ENCODE results near the gene CTNND2.
"Not testable (repeated sequence)": the region's sequence is repeated elsewhere in the genome, so short reads cannot be mapped to it uniquely, and the experiment has no call there.

Gene CTNND2

DNA sequence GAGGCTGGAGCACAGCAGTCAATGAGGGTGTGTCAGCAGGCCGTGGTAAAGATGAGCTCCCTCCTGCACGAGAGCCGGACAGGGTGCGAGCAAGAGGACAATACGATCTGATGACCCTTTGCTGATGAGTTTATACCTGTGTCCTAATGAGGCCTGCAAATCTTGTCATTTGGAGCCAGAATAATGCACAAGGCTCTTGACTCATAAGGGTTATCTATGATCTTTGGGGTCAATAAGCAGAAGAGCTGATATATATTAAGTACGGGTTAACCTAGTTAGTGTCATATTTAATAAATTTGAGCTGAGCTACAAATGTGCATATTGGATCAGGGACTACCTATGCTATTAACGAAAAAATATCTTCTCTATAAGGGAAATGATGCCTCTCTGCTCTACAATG is 46.9 kb downstream of the CTNND2 start:
- DNase-seq (ENCODE audit: low read depth) = no peak

DNA sequence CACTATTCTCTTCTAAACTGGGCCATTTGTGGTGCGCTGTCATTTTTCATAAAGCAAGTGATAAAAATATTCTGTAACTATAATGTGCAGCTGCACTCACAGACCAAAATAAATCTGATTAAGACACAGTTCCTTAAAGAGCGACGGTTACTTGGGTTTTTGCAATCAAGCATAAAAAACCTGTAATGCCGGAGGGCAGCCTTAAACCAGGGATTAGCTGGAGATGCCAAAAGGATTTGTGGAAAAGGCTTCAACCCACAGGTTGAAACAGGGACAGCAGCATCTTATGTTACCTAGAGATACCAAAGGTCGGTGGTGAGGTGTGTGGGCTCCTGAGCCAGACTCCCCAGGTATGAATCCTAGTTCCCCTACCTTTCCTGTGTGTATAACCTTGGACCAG is 49.3 kb downstream of the CTNND2 start:
- no peak for DNase-seq (ENCODE audit: low read depth)

DNA sequence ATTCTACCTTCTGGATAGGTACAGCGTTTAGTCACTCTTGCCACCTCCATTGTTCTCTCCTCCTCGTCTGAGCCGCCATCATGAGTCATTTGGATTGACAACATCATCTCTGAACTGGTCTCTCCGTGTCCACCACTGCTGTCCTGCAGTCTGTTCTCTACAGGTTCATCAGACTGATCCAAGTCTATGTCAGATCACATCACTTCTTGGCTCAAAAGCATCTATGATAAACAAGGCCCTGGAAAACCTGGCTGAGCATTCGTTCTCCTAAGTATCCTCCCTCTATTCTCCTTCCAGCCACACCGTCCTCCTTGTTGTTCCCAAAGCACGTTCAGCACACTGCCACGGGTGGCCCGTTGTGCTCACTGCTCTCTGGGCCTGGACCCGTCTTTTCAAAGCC is 50.5 kb downstream of the CTNND2 start:
- no peak for DNase-seq (ENCODE audit: low read depth)

DNA sequence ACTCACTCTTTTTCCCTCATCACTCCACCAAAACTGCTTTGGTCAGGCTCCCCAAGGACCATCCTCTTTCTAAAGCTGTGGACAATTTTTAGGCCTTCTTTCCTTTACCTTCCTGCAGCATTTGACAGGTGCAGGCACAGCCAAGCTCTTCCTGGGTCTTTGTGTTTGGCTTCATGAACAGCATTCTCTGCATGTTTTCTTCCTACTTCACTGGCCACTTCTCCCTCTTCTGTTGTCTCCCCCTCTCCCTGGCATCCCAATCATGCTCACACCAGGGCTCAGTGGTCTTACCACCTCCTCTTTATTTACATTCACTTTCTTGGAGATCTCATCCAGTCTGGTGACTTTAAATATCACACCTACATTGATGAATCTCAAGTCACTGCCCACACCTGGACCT is 51.1 kb downstream of the CTNND2 start:
- no peak for DNase-seq (ENCODE audit: low read depth)

DNA sequence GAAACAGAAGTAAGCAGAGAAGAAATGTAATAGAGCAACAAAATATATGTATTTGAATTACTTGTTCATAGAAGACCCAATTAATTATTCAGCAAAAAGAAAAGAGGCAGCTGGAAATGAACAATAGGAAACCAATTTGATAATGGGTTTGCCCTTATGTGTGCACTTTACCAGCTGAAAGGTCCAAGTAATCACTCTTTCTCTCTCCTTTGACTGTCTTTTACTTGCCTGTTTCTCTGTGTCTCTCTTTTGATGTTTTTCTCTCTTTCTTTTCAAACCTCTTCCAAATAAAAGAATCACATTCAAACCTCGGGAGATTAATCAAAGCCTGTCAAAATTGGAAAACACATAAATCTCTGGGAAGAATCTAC is 51.5 kb downstream of the CTNND2 start:
- DNase-seq (ENCODE audit: low read depth) = no peak

DNA sequence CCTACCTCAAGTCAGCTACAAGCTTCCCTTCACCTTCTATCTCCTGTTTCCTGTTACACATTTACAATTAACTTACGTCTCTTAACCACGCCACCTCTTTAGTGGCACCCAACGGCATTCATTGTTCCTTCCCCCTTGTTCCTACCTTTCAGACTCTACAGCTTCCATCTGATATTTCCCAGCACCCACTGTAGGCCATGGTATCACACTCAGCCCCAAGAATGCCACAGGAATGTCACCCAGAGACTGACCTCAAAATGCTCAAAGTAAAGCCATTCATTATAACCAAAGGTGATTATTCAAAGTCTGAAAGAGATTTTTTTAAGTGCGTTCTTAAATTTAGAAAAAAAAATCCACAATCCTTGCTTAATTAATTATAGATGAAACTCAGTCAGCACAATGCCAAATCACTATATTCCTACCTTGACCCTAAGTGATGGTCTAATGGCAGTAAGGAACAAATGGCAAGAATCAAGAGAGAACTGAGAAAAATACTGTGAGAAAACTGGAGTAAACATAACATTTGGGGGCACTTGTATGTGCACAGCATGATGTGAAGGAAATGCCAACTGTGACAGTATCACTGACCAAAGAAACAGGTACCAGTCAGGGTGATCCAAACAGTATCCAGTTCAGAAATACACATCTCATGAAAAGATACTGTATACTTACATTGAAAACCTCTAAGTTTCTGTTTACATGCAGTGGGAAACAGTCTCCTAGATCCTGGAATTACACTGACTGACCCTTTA is 52.1 kb downstream of the CTNND2 start:
- DNase-seq (ENCODE audit: low read depth) = no peak

DNA sequence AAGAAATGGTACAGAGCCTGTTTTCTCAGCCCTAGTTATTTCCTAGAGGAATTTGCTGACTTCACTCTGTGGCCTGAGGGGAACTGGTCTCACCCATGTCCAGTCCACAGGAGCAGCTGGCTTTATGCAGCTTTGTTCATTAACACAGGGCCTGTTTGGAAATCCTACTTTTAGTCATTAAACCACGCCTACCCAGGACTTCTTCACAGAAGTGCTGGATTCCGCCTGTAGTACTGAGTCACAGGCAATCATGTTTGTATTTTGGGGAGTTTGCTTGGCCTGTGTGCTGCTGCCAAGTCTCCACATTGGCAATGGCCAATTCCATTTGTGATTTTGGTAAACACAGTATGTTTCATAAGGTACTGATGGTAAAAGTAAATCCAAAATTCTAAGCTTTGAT is 52.8 kb downstream of the CTNND2 start:
- DNase-seq (ENCODE audit: low read depth) = no peak

DNA sequence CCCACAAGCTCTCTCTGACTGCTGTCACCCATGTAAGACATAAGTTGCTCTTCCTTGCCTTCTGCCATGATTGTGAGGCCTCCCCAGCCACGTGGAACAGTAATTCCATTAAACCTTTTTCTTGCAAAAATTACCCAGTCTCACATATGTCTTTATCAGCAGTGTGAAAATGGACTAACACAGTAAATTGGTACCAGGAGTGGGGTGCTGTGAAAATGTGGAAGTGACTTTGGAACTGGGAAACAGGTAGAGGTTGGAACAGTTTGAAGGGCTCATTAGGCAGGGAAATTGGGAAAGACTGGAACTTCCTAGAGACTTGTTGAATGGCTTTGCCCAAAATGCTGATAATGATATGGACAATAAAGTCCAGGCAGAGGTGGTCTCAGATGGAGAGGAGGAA is 75.7 kb downstream of the CTNND2 start:
- DNase-seq (ENCODE audit: low read depth) = not testable (repeated sequence)

DNA sequence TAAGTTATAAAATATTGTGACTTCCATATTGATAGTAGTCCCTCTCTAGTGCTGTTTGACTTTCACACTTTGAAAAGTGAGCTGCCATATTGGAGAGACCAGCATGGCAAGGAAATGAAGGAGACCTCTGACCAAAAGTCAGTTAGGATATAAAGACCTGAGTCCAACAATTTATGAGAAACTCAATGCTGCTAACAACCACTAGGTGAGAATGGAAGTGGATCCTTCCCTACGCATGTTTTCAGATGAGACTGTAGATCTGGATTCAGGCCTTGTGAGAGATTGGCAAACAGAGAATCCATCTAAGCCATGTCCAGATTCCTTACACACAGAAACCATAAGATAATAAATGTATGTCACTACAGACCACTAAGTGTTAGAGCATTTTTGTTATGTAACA is 81.6 kb downstream of the CTNND2 start:
- no peak for DNase-seq (ENCODE audit: low read depth)

DNA sequence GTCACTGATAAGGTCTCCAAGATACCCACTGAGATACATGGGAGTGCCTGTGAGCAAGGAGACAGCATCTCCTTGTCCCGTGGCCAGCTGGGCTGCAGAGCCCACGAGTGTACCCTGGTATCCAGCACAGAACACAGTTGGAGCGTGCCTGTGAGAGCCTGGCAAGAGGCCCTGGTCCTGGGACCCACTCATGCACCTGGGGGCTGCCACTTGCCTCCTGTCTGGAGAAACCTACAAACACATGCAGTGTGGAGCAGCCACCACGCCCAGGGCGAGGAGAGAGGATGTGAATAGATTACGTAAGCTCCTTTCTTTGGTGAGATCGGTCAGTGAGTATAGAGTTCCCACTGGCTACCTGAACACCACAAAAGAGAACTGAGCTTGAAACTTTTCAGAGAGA is 88.3 kb downstream of the CTNND2 start:
- no peak for DNase-seq (ENCODE audit: low read depth)

DNA sequence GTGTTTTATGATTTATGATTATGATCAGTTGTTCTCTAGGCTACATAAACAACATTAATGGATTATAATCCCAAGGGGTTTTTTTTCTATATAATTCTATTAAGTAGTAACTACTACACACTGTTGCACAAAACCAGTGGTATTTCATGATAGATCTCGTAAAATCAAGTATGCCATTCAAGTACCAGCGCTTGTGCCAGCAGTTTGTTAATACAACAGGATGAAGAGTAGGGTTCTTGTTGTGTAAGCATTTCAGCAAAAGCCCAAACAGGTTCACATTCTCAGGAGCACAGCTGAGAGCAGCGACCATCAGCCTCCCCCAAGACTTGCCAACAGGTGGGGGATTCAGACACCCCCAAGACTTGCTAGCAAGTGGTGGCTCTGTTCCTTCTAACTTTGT is 88.8 kb downstream of the CTNND2 start:
- no peak for DNase-seq (ENCODE audit: low read depth)

DNA sequence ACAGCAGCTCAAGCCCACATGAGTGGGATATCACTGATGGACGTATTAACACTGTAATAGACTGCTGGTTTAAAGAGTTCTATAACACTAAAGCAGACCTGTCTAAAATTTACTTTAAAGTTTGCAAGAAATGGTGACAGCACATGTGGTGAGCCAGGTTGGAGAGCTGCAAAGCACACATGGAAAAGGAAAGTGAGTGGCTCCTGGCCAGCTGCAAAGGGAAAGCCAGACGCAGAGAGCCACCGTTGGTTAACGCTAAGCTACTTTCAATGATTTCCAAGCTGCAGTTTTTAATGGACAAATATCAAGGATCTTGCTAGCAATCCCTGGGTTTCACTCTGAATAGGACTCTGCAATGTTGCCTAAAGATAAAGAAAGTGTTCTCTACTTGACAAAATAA is 89.9 kb downstream of the CTNND2 start:
- no peak for DNase-seq (ENCODE audit: low read depth)

DNA sequence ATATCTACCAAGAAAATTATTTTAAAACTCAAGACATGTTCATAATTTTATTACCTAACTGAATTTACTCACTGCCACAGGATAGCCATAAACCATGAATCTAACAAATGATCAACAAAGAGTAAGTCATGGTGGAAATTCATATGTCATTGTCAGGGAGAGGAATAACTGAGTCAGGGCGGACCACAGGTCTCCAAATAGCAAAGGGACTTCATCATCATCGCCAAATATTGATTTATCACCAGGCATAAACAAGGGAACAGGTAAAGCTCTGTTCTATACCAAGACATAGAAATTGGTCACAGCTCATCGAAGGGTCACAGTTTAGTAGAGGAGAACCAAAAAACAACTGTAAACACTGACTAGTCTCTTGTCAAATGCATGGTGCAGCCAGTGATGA is 94.8 kb downstream of the CTNND2 start:
- DNase-seq (ENCODE audit: low read depth) = no peak

DNA sequence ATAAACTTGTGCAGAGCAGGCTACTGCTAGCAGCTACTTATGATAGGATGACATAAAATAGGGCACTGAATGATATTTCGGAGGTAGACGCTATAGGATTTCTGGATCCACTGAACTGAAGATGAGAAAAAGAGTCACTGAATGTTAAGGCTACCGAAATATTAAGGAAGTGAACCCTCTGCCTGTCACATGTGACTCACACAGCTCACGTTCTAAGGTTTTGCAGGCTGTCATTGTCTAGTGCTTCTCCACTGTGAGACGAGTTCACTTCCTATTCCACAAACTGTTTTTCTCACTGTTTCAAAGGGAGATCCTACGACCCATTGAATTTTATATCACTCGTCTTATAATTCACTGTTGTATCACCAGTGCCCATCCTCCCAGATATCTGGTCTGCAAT is 100.8 kb downstream of the CTNND2 start:
- DNase-seq (ENCODE audit: low read depth) = no peak

DNA sequence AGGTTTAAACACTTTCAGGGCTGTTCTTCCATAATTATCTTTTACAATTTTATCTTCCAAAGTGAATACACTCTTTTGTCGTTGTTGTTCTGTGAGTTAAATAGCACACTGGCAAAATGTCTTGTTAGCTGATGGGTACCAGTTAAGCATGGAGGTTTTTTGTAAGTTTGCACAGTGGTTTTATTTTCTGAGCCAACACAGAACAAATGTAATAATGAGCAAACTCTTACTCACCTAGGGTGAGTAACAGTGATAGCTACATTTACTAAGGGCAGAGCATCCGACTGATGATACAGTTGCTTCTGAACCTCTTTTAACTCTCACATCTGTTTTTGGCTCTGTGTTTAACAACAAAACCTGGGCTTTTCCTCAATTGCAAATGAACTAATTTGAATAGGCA is 103.2 kb downstream of the CTNND2 start:
- DNase-seq (ENCODE audit: low read depth) = no peak

DNA sequence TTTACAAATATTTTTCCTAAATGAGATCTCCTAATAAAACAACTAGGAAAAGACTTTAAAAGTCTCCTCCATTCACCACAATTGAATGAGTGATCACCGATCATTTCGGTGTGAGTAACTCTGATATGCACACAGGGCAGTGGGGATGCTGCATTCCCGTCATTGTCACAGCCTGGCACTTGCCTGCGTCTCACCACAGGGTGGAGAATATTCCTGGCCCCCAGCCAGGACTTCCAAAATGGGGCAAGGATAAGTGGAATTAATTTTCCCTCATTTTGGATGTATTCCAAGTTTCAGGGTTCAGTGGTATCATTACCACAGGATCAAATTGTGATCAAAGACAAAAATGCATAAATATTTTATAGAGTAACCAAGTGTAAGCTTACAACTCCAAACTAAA is 107.1 kb downstream of the CTNND2 start:
- no peak for DNase-seq (ENCODE audit: low read depth)

DNA sequence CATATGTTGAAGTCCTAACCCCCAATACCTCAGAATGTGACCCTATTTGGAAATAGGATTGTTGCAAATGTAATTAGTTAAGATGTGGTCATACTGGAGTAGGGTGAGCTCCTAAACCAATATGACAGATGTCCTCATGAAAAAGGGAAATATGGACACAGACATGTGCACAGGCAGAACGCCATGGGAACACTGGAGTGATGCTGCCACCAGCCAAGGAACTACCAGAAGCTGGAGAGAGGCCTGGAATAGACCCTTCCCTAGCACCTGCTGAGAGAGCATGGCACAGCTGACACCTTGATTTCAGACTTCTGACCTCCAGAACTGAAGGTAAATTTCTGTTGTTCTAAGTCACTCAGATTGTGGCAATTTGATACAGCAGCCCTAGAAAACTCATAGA is 110.8 kb downstream of the CTNND2 start:
- DNase-seq (ENCODE audit: low read depth) = no peak

DNA sequence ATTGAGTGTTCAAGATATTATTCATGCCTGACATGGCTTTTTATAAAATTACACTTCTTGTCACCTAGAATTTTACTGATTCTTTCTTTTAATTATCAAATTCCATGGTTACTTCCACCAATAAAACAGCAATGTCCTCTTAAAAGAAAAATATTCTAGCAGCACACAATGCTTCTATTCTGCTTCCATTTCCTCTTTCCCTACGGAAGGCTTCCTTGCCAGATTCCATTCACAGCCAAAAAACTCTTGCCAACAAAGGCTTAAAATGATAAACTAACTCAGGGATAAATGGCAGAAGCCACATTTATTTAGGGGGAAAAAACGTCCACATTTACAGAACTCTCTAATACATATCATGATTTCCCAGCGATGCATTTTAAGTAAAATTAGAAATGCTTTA is 111.6 kb downstream of the CTNND2 start:
- no peak for DNase-seq (ENCODE audit: low read depth)

DNA sequence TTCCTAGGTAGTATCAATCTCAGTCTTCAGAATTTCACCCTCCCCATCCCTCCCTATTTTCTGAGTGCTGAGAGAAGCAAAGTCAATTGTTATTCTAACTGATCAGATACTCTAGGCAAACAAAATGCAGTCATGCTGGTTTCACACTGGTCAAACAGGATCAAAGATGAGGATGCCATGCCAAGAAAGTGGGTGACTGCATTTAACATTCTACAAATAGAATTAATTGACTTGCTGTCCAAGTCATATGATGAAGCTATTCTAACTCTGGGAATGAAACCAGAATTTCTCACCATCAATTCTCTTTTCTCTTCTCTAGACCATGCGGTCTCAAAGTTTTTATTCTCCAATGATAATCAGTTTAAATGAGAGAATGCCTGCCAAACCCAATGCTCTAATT is 112.5 kb downstream of the CTNND2 start:
- no peak for DNase-seq (ENCODE audit: low read depth)

DNA sequence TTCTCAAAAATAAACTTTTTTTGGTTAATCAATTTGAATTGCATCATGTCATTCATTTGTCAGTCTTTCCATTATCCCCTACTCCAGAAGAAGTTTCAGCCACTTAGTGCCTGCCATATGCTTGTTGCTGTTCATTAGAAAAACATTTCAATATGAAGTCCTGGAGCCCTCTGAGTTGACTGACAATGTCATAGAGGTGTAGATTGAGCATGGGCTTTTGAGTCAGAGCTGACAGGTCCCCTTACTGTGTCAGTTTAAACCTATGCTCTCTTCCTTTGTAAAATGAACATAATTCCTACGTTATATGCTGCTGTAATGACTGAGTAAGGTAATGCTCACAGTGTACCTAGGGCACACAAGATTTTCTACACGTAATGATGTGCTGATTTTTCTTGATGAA is 114.0 kb downstream of the CTNND2 start:
- no peak for DNase-seq (ENCODE audit: low read depth)

DNA sequence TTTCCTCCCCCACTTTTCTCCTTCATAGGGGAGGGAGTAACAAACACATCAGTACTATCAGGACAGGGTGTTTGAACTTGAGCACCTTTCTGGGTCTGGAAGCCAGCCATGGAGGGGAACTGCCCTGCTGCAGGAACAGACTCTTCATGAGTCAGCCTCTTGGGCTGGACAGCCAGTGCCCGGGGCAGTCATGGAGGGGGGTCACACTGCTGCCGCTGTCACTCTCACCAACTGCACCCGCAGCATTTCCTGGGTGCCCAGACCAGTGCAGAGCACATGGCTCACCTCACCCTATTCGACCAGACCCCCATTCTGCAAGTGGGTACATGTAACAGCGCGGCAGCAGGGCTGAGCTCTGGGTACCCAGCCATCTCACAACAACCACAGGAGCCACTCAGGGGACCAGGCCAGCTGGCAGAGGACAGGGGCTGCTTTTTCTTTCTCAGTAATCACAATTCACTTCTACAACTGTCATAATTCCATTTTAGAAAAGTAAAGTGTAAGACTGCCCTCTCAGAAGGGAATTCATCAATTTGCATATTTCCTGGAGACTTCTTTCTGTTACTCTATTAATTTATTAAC is 118.4 kb downstream of the CTNND2 start:
- DNase-seq (ENCODE audit: low read depth) = no peak

DNA sequence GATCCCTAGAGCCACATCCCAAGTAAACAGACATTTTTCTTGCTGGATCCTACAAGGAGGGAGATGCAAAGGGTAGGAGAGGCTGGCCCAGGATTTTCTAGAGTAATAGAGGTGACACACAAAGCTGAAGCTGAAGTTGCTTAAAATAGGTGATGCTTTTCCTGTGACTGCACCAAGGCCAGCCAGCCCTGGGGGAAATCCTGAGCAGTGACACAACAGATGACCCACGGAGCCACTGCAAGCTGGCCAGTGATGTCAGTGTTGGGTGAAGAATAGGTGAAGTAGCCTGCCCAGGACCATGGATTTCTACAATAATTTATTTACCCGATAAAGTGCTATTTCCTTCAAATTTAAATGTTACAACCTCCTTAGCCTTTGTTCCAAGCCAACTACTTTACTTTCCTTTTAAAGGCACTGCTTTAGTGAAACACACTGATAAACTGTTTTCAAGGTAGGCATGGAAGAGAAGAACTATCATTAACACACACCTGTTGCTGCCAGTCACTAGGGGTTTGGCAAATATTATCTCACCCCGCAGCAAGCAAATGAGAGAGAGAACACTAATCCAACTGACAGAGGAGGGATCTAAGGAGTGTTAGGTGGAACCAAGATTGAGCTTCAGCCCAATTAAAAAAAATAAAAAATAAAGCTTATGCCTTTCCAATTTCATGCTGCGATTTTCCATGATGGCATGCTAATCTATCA is 123.5 kb downstream of the CTNND2 start:
- no peak for DNase-seq (ENCODE audit: low read depth)

DNA sequence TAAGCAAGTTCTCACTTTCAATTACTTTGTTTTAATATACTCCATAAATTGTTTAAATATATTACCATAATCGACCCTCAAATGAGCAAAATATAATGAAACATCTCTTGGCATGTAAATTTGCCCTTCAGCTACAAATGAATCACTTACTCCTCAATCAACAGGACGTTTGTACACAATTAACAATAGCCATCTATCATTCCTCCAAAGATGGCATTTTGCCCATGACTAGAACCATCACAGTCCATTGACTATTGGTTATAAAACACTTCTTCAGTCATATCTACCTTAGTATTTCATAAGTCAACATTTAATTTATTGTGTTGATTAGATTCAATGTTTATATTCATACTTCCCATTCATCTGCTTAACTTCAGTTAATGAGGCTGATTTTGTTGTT is 127.2 kb downstream of the CTNND2 start:
- DNase-seq (ENCODE audit: low read depth) = no peak

DNA sequence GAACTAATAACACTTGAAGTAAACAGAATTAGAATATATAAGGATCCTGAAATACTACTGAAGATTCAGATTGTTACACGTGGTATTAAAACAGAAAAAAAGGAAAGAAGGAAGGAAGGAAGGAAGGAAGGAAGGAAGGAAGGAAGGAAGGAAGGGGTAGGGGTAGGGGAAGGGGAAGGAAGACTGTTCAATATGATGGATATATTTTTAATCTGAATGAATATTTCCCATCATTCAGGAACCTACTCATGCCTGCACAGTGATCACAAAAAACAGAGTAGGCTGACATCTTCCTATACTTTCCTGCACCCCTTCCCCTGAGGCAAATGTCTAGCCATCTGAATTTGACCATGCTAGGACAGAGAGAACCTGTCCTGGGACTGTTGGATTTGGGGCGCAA is 133.9 kb downstream of the CTNND2 start:
- DNase-seq (ENCODE audit: low read depth) = no peak

All from fibroblast of the conjunctiva (primary cell).